ENCODE results near the gene CLDN5.

- no peak for TF ChIP-seq TAF1 (IDR thresholded peaks at IDR 0.05; ENCODE audit: low read depth)
- no peak for TF ChIP-seq REST (IDR thresholded peaks at IDR 0.05; ENCODE audit: borderline replicate concordance)
- no peak for TF ChIP-seq EZH2 (IDR thresholded peaks at IDR 0.05; ENCODE audit: borderline replicate concordance, insufficient read depth, low read length, poor library complexity, severe bottlenecking)
- TF ChIP-seq POLR2AphosphoS5 (IDR thresholded peaks at IDR 0.05) = no peak
- TF ChIP-seq CTCF (IDR thresholded peaks at IDR 0.05; ENCODE audit: poor library complexity, severe bottlenecking) = no peak
- TF ChIP-seq RAD21 (conservative IDR thresholded peaks at IDR 0.05) = no peak
- TF ChIP-seq EP300 (conservative IDR thresholded peaks at IDR 0.05; ENCODE audit: poor library complexity, severe bottlenecking) = no peak
Observed at GRCh38 chr22:19522190-19522880, 1.9 kb downstream of the CLDN5 start.
